GM21526 (cell line): ENCODE data around the gene CENPVL2.
"Not testable (repeated sequence)": the region's sequence is repeated elsewhere in the genome, so short reads cannot be mapped to it uniquely, and the experiment has no call there.

Experiments used
- ATAC-seq: cut with Tn5 transposase; IDR thresholded peaks from one replicate; pipeline ENCODE4 v1.9.1; 2021; ENCODE audit warnings: moderate library complexity; ENCODE audit not compliant: unreplicated experiment, low FRiP score

Gene CENPVL2

GRCh38 chrX:51682720-51683062, at the start of gene CENPVL2:
Gene CENPVL2, minus strand, starts transcription at chrX:51682831. Its CDS starts 0 bp downstream, at chrX:51682831.
- ATAC-seq = not testable (repeated sequence)

DNA sequence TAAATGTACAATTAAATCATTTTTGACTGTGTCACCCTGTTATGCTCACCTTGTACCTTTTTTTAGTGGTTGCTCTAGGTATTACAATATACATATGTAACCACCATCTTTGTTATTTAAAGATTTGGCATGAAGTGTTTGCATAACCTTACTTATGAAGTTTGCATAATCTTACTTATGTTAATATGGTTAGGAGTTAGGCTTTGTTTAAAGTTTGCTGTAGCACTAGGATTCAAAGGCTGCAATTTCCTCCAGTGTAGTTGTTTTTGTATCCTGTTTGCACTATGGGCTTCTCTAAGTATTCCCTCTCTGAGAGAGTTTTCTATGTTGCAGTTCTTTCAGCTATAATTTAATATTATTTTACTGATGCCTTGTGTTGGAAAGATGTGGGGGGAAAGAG, 45.6 kb upstream of the CENPVL2 start:
- no peak for ATAC-seq

DNA sequence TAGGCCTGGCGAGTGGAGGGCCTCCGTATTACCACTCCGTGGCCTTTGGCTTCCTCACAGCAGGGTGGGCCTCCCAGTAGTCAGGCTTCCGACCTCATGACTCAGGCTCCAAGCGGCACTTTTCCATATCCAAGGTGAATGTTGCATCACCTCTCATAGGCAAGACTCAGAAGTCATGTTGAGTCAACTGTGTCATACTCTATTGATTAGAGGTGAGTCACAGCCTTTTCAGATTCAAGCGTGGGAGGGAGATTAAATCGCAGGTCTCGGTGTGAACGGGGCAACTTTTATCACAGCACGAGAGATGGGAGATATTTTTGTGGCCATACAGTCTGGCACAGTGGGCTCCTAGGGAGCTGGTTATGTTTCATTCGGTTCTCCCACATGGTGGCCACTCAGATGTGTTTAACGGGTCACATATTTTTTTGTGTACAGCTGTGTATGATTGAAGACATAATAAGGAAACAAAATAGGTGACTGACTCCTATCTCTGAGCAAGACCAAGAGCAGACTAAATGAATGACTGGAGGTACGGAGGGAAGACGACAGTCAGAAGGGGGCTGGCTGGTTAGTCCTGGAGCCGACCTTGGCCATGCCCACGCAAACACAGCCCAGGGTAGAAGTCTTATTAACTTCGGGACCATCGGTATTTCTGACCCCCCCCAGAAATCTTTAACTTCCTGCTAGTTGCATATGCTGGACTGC, 30.5 kb upstream of the CENPVL2 start:
- ATAC-seq = not testable (repeated sequence)

- ATAC-seq = not testable (repeated sequence)
Measured at GRCh38 chrX:51710277-51711164, 27.9 kb upstream of the CENPVL2 start, which contains the start of gene CENPVL1. Gene CENPVL1, plus strand, starts transcription at chrX:51710512. Its CDS starts 0 bp downstream, at chrX:51710512.

GRCh38 chrX:51697397-51697796, 14.8 kb upstream of the CENPVL2 start:
- ATAC-seq = no peak

DNA sequence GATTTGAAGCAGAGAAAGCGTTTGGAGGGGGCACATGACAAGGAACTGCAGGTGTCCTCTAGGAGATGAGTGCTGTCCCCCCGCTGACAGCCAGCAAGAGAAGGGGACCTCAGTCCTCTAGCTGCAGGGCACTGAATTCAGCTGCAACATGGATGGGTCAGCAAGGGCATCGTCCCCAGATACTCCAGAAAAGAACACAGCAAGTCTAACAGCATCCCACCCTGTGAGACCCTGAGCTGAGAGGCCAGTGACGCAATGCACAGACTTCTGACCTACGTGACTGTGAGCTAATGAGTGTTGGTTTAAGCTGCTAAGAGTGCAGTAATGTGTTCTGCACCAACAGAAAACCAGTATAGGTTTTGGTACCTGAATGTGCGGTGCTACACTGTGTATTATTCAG, 11.6 kb upstream of the CENPVL2 start:
- no peak for ATAC-seq

DNA sequence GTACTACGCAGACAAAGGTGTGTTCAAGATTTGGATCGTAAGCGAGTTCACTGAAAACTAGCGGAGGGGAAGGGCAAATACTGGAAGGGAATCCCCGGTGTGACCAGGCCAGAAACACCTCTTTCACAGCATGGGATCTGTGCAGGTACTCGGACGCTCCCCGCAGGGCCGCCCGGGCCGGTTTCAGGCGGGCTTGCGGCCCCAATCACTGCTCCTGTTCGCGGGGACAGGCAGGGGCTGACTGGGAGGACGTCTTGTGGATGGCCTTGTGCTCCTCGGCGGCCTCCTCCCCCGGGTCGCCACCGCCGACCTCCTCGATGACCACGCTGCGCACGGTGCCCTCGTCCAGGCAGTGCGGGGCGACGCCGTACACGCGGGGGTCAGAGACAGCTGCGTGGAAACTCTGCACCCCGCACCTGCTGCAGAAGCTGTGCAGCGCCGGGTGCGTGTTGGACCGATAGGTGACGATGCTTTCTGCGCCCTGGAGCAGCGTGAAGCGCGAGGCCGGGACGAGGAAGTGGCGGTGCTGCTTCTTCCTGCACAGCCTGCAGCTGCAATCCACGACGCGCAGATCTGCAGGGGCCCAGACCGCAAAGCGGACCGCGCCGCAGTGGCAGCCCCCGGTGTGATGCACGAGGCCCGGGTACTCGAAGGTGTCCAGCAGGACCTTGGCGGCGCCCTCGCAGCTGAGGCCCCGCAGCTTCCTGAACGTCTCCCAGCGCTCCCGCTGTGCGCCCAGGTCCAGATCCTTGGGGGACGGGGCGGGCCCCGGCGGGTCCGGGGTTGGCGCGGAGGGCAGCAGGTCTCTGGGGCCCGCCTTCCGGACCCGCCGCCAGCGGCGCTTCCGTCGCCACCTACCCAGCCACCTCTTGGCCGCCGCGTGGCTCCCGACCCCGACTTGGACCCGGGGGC, 567 bp downstream of the CENPVL2 start:
- not testable (repeated sequence) for ATAC-seq

DNA sequence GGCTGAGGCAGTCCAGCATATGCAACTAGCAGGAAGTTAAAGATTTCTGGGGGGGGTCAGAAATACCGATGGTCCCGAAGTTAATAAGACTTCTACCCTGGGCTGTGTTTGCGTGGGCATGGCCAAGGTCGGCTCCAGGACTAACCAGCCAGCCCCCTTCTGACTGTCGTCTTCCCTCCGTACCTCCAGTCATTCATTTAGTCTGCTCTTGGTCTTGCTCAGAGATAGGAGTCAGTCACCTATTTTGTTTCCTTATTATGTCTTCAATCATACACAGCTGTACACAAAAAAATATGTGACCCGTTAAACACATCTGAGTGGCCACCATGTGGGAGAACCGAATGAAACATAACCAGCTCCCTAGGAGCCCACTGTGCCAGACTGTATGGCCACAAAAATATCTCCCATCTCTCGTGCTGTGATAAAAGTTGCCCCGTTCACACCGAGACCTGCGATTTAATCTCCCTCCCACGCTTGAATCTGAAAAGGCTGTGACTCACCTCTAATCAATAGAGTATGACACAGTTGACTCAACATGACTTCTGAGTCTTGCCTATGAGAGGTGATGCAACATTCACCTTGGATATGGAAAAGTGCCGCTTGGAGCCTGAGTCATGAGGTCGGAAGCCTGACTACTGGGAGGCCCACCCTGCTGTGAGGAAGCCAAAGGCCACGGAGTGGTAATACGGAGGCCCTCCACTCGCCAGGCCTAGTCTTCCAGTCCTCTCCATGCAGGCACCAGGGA, 2.8 kb downstream of the CENPVL2 start:
- ATAC-seq = not testable (repeated sequence)

GRCh38 chrX:51665981-51666380, 16.6 kb downstream of the CENPVL2 start:
- no peak for ATAC-seq

- ATAC-seq = no peak
Measured at GRCh38 chrX:51643377-51643776, 39.3 kb downstream of the CENPVL2 start.

- no peak for ATAC-seq
Measured at GRCh38 chrX:51641421-51642021, 41.1 kb downstream of the CENPVL2 start.

GRCh38 chrX:51636511-51636910, 46.1 kb downstream of the CENPVL2 start:
- ATAC-seq = not testable (repeated sequence)
